Omental fat pad (tissue), 4 donors: Measurements from ENCODE around the gene GADD45G. TPM values are rescaled to one million over a fixed set of nuclear protein-coding genes. Genes with fewer than 3 reads are reported as not detected.

Experiments used
- ATAC-seq: fragments of 150-250 bp; one replicate; pipeline ENCODE4 v1.9.1; 2016; ENCODE audit warnings: mild to moderate bottlenecking, moderate library complexity; ENCODE audit not compliant: low FRiP score
- DNase-seq: peaks from one replicate; pipeline ENCODE4 v3.0.0-alpha.2; 2019; ENCODE audit warnings: low spot score
- total RNA-seq, 4 donors: library from RNA; depleted of rRNA; stranded (reverse); fragments of >200 nt; gene quantifications; one replicate each; pipeline ENCODE4 v1.1.0, GENCODE V29; 2016
- TF ChIP-seq, protein P1 (sequence below), 3 donors: fragments of 450-650 bp; IDR thresholded peaks; one replicate each; pipeline ENCODE4 v1.5.1; 2016 to 2017; ENCODE audit warnings: antibody characterized with exemption in 3 of 3, mild to moderate bottlenecking in 3 of 3, moderate library complexity in 2 of 3

GADD45G gene
- total RNA-seq, 4 donors from 2014 or later, result 5.1 to 23.8 (median 16.1) TPM

DNA sequence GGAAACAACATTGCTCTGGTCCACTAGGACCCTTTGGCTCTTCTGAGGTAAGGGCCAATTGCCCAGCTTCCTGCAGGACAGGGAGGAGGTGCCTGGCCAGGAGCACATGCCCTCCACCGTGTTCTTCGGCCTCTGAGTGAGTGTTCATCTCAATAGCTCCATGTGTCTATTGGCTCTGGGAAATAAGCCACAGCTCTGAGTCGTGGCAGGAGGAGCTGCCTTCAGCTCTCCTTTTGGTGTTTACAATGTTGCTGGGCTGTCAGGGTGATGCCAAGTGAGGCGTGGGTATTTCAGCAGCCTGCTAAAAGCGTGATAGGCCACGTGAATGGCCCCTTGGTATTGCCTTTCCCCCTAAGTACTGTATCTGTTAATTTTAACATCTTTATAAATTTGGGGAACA, 26.6 kb downstream of the GADD45G start:
- no peak for ATAC-seq
- no peak for DNase-seq
- TF ChIP-seq, protein P1, sequence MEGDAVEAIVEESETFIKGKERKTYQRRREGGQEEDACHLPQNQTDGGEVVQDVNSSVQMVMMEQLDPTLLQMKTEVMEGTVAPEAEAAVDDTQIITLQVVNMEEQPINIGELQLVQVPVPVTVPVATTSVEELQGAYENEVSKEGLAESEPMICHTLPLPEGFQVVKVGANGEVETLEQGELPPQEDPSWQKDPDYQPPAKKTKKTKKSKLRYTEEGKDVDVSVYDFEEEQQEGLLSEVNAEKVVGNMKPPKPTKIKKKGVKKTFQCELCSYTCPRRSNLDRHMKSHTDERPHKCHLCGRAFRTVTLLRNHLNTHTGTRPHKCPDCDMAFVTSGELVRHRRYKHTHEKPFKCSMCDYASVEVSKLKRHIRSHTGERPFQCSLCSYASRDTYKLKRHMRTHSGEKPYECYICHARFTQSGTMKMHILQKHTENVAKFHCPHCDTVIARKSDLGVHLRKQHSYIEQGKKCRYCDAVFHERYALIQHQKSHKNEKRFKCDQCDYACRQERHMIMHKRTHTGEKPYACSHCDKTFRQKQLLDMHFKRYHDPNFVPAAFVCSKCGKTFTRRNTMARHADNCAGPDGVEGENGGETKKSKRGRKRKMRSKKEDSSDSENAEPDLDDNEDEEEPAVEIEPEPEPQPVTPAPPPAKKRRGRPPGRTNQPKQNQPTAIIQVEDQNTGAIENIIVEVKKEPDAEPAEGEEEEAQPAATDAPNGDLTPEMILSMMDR (IDR thresholded peaks at IDR 0.05), result no peak

DNA sequence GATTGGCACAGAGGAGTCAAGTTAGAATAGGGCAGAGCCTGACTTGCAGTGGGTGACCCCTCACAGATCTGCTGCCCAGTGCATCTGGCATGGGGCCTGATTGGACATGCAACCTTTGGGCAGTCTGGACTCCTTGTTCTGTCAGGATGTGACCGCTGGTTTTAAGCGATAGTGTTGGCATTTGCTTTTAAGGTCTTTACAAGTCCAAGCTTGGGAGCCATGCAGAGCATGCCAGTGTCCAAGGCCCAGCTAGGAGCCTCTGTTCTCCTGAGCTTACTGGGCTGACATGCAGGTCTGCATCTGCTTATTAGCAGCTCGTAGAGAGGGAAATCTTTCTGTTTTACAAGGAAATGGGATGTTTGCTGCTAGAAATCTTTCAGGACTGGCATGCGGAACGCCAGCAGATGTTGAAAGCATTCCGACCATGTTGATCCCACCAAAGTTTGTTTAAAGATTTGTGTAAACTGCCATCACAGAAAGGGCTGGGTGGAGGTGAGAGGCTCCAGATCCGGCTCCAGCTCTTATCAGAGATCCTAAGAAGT, 27.5 kb downstream of the GADD45G start:
- TF ChIP-seq, protein P1 (IDR thresholded peaks at IDR 0.05), result no peak
- DNase-seq, result no peak
- ATAC-seq, result no peak

DNA sequence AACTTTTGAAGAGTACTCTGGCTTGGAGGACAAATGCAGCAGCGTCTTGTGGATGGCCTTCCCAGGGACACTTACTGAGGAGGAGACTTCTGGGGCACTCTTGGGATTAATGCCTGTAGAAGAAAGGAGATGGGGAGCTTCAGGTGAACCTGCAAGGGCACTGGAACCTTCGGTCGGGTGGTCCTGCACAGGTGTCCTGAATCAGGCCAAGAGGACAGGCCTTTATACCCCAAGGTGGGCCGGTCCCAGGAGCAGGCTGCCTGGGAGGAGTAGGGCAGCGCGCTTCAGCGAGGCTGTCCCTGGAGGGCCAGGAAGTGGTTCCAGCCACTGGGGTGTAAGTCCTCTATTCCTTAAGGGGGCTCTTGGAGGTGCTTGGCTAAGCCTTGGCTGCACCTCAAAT, 27.9 kb downstream of the GADD45G start:
- DNase-seq (no peak), ATAC-seq (no peak)
- TF ChIP-seq, protein P1 (IDR thresholded peaks at IDR 0.05), result no peak

DNA sequence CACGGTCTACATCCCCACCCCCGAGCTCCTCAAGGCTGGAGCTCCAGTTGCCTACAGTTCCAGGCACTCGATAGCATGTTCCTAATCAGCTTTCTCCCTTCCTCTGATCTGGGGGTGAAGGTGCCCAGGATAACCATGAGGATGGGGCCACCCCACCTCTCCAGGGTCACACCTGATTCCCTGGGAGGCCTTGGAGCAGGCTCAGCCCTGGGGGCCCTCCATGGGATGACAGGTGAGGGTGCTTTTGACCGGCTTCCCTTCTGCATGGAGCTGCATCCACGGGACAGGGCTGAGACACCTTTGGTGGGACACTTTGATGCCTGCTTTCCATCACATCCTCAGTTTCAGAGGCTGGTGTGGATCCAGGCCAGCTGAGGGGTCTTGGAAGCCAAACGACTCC, 28.6 kb downstream of the GADD45G start:
- DNase-seq, result no peak
- no peak for ATAC-seq
- TF ChIP-seq, protein P1 (IDR thresholded peaks at IDR 0.05), result no peak

- DNase-seq (no peak), ATAC-seq (no peak)
- TF ChIP-seq, protein P1 (IDR thresholded peaks at IDR 0.05), result no peak
Observed at GRCh38 chr9:89633920-89634319, 29.1 kb downstream of the GADD45G start.

- TF ChIP-seq, protein P1 (IDR thresholded peaks at IDR 0.05), result no peak
- DNase-seq (no peak), ATAC-seq (peak; percentile 71)
Observed at GRCh38 chr9:89634995-89635742, 30.4 kb downstream of the GADD45G start.

DNA sequence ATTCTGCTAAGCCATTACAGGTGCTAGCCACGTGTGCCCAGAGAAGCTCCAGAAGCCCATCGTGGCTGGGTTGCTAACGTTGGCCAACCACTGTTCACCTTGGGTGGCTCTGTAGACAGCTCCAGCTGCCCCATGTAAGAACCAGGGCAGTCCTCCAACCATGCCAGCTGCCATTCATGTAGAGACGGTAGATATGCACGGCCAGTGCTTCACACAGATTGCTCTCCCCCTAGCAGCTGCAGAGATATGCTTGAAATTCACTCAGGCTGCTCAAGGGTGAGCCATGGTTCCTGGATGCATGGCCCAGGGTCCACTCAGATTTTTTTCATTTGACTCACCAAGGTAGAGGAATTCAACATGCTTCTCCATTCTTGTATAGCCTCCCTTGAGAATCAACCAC, 31.0 kb downstream of the GADD45G start:
- no peak for ATAC-seq
- DNase-seq, result no peak
- TF ChIP-seq, protein P1 (IDR thresholded peaks at IDR 0.05), result no peak
